ENCODE measurements around the gene MAN2B1.
A peak's percentile ranks its signal among the peaks of the same experiment; 100 is the strongest.
"Not testable (repeated sequence)": the region's sequence is repeated elsewhere in the genome, so short reads cannot be mapped to it uniquely, and the experiment has no call there.

The MAN2B1 gene

DNA sequence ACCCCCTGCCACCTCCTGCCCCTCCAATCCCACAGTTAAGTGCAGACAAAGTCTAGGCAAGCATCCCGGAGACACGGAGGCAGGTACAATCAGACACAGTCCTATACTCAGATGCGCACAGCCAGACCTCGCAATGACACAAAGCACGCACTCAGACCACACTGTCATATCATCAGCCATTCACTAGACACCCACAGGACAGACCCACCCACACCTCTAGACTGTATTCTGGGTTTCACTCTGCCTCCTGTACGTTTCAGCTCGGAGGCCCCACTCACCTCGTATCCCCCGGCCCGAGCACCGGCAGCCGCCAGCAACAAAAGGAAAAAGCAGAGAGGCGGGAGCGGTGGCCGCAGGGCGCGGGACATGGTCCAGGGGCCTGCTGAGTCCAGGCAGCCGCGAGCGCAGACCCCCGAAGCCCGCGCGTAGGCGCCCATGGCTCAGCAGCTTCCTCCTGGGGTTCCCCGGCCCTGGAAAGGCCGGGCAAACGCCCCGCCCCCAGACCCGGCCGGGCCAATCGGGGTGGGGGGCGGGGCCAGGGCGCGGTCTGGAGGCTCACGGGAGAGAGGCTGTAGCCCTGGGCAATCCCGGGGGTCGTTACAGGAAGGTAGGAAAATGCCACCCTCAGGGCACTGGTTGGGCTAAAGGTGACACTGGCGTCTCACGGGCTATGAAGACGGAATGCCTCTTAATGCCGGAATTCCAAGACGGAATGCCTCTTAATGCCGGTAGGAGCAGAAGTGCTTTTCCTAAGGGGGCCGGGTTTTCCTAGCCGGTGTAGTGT, at the start of gene MAN2B1, which contains the start of gene WDR83:
TSS of gene MAN2B1 (minus strand) at position 478 of the 784 bp plus-strand sequence. CDS start at position 437, 41 bp downstream.
TSS of gene WDR83 (plus strand) at position 543 of the 784 bp plus-strand sequence. CDS start 2,984 bp downstream, outside the sequence.
- peak; percentile 23 to 29 for DNase-seq (ENCODE audit: low read depth in 2 of 2)

DNA sequence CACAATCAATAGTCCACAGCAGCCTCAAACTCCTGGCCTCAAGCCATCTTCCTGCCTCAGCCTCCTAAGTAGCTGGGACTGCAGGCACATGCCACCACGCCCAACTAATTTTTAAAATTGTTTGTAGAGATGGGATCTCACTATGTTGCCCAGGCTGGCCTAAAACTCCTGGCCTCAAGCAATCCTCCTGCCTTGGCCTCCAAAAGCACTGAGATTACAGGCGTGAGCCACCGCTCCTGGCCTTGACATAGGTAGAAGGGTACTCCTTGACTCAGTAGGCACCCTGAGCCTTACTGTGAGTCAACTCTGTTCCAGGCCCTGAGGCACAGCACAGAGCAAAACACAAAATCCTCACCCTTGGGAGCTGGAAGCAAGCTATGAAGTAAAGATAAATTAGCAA, 49.4 kb upstream of the MAN2B1 start:
- no peak for DNase-seq (ENCODE audit: low read depth in 2 of 2)

DNA sequence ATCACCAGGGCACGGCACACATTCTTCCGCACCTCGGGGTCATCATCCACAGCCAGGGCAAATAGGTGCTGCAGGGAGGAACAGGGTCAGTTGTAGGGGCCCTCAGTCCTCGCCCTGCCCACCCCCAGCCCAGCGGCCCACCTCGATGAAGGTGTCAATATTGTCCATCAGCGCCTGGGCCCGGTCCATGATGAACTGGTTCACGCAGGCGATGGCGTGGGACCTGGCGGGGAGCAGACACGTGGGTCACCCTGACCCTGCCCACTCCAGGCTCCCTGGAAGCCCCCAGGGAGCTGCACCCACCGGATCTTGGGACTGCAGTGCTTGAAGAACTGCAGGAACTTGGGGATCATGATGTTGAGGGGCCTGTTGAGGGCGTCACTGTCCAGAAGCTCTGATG, 48.6 kb upstream of the MAN2B1 start:
- no peak for DNase-seq (ENCODE audit: low read depth in 2 of 2)

DNA sequence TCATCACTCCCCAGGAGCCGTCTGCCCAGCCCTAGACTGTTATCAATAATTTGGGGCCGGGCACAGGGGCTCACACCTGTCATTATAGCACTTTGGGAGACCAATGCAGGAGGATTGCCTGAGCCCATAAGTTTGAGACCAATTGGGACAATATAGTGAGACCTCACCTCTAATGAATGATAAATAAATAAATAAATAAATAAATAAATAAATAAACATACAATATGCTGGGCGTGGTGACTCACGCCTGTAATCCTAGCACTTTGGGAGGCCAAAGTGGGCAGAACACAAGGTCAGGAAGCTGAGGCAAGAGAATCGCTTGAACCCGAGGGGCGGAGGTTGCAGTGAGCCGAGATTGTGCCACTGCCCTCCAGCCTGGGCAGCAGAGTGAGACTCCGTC, 46.8 kb upstream of the MAN2B1 start:
- not testable (repeated sequence) for DNase-seq (ENCODE audit: low read depth in 2 of 2)

DNA sequence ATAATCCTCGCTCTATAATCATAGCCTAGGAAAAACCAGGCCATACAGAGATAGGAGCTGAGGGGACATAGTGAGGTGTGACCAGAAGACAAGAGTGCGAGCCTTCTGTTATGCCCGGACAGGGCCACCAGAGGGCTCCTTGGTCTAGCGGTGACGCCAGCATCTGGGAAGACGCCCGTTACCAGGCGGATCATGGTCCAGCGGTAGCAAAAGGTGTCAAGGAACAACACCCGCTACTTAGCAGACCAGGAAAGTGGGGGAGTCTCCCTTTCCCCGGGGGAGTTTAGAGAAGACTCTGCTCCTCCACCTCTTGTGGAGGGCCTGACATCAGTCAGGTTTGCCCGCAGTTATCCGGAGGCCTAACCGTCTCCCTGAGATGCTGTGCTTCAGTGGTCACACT, 45.5 kb upstream of the MAN2B1 start:
- not testable (repeated sequence) for DNase-seq (ENCODE audit: low read depth in 2 of 2)

DNA sequence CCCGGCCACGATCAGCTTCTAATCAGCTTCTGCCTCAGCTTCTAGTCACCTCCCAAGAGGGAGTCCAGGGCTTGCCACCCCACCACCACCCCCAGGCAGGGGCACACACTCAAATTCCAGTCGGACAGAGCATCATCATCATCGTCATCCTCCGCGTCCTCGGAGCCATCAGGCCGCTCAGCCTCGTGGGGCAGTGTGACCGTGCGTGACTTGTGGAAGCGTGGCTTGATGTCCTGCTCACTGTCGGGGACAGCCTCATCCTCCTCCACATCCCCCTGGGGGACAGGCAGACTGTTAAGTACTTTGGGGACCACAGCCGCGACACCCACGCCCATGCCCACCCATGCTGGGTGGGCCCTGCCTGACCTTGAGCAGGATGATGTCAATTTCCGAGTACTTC, 44.6 kb upstream of the MAN2B1 start:
- DNase-seq (ENCODE audit: low read depth in 2 of 2) = no peak

DNA sequence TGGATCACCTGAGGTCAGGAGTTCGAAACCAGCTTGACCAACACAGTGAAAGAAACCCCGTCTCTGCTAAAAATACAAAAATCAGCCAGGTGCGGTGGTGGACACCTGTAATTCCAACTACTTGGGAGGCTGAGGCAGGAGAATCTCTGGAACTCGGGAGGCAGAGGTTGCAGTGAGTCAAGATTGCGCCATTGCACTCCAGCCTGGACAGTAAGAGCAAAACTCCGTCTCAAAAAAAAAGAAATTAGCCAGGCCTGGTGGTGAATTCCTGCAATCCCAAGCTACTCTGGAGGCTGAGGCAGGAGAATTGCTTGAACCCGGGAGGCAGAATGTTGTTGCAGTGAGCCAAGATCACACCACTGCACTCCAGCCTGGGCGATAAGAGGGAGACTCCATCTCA, 42.1 kb upstream of the MAN2B1 start:
- DNase-seq (ENCODE audit: low read depth in 2 of 2) = no peak

DNA sequence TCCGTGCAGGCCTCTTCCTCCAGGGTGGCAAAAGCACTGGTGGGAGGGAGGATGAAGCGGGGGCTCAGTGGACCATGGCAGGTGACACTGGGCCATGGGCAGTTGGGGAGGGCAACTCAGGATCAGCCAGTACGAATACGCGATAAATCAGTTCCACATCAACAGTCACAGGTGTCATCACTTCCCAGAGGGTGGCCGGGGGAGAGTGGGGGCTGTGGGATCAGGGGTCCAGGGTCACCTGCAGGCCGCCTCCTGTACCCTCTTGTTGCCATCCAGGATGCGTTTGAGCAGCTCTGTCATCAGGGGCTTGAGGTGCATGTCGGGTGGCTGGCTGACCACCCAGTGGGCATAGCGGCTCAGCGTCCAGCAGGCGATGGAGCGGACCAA, 39.8 kb upstream of the MAN2B1 start:
- no peak for DNase-seq (ENCODE audit: low read depth in 2 of 2)

DNA sequence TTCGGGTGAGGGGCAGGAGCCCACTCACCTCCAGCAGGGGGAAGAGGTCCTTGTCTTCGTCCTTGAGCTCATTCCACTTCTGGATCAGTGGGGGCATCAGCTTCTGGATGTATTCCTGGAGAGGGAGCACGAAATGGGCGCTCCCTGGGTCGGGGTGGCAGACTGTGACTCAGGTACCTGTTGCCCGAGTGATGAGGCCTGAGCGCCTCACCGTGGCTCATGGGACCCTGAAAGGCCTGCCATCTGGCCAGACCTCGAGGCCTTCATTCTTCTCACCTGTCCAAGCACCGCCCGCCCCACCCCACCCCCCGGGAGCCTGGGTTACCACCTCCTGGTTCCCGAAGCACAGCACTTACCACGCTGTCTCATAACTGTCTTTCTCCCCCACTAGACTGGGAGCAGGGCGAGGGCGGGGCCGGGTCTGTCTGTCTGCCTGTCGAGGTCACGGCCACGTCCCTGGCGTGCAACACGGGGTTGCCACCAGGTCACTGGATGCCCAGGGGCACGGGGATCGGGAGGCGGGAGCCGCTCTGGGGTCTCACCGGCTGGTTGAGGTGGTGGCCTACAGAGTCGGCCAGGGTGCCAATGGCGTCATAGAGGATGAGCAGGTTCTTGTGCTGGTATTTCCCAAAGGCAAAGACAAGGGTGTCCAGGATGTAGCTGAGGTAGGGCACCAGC, 39.3 kb upstream of the MAN2B1 start:
- DNase-seq (ENCODE audit: low read depth in 2 of 2) = no peak

DNA sequence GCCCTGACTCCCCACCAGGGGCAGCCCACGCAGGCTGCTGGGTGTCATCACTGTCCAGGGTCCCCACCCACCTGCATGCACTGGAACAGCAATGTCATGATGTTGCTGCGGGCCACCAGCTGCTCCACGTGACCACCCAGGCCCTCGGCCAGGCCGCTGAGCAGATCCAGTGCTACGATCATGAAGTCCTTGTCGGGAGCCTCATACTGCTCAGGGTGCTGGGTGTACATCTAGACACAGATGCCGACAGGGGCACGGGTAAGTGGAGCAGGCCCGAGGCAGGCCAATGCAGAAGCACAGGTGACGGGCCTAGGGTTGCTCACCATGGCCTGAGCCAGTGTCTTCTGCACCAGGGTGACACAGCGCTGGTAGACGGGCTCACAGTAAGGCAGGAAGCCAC, 38.6 kb upstream of the MAN2B1 start:
- no peak for DNase-seq (ENCODE audit: low read depth in 2 of 2)

DNA sequence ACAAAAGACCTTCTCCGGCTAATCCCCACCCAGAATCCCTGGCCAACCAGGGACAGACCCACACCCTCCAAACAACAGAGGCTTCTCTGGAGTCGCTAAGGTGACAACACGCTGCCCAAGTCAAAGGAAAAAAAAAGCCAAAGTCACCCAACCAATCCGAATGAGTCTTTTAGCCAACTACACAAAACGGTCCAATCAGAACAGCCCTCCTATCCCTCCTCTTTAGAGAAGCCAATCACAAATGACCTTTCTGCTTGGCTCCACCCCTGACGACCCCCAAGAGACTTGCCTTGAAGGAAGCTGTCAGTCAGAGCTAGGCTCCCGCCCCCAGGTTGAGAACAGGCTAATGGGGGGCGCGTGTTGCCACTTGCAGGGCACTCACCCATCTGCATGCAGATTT, 36.5 kb upstream of the MAN2B1 start:
- DNase-seq (ENCODE audit: low read depth in 2 of 2) = no peak

DNA sequence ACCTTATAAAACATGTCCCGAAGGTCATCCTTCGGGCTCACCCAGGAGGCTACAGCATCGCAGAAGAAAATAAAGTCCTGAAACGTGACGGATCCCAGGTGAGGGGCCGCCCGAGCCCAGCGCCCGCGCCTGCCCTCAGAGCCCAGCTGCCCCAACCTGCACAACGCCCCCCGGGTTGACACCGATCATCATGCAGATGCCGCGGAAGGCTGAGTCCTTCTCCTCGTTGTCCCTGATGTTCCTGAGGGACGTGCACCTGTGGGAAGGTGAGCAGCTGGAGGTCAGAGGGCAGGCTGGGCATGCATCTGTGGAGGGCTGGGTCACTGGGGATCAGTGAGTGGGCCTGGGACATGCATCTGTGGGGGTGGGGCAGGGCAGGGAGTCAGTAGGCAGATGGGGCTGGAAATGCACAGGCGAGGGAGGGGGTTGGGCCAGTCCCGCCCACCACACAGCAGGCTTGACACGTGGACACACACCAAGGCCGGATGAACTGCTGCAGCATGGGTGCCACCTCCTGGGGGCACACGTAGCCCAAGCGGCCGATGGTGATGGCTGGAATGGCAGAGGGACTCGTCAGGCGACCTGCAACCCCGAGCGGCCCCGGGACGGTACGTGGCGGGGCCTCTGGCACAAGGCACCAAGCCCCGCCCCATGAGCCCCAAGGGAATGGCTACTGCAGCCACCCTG, 35.2 kb upstream of the MAN2B1 start:
- no peak for DNase-seq (ENCODE audit: low read depth in 2 of 2)

DNA sequence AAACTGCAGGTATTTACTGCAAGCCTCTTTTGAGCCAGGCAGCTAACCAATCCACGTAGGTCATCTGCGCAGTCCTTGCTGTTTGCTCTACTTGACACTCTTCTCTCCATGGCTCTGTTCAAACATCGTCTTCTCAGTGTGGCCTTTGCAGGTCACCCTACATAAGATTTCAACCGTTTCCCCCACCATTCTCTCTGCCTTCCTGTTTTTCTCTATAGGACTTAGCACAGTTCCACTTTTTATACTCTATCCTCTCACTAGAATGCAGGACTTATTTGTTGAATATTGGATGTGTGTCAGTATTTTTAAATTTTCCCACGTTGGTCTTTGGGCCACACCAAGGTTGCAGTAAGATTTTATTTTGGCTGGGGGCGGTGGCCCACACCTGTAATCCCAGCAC, 31.6 kb upstream of the MAN2B1 start:
- DNase-seq (ENCODE audit: low read depth in 2 of 2) = no peak

DNA sequence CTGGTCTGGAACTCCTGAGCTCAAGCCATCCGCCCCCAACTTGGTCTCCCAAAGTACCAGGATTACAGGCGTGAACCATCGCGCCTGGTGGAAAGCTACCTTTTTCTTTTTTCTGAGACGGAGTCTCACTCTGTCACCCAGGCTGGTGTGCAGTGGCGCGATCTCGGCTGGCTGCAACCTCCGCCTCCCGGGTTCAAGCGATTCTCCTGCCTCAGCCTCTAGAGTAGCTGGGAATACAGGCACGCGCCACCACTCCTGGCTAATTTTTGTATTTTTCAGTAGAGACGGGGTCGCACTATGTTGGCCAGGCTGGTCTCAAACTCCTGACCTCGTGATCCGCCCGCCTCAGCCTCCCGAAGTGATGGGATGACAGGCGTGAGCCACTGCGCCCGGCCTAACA, 30.9 kb upstream of the MAN2B1 start:
- not testable (repeated sequence) for DNase-seq (ENCODE audit: low read depth in 2 of 2)

DNA sequence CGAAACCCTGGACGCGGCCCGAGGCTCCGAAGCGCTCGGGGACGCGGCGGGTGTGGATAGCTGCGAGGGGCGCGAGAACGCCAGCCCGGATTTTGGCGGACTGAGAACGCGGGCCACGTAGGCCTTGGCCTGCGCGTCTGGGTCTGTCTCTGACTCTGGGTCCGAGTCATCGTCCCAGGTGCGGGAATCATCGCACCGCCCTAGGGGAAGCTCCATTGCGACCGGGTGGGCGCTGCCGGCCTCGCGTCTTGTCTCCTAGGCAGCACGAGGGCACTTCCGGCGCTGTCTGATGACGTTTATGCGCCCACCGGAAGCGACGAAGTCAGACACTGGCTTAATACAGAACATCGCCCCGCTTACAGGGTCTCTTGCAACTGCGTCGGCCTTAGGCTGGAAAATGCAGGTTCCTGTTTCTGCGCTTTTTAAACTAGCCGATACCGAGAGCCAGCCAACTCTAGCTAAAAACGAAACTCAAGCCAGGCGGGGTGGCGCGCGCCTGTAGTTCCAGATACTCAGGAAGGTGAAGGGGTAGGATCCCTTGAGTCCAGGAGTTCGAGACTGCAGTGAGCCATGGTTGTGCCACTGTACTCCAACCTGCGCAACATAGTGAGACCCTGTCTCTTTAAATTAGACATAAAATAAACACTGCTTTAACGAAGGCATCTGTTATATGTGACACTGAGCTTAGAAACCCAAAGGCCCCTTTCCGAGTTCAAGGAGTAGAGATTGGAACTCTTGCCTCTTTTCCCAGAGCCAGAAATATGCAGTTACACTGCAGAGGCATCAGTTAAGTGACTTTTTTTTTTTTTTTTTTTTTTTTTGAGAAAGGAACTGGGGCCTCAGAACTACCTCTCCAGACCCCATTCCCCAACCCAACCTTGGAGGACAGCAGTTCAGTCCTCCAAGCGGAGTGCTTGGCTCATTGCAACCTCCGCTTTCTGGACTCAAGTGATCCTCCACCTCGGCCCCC, 30.1 kb upstream of the MAN2B1 start, which contains the start of gene FBXW9:
TSS of gene FBXW9 (minus strand) at position 266 of the 970 bp plus-strand sequence. CDS start at position 216, 50 bp downstream.
- DNase-seq (ENCODE audit: low read depth in 2 of 2) = peak; percentile 90

DNA sequence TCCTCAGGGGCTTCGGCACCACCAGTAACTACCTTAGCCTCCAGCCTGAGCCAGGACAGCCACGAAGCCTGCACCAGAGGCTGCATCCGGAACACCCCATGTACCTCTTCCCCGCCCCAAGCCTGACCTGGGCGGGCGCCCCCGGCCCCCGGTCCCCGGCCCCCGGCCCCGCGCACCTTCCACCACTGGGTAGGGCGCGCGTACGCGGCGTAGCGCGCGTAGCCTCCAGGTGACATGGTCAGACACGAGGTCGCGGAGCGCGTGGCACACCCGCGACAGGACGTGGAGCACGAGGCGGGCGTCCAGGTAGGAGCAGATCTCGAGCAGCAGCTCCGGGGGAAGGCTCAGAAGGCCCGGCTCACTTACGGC, 29.4 kb upstream of the MAN2B1 start:
- no peak for DNase-seq (ENCODE audit: low read depth in 2 of 2)

DNA sequence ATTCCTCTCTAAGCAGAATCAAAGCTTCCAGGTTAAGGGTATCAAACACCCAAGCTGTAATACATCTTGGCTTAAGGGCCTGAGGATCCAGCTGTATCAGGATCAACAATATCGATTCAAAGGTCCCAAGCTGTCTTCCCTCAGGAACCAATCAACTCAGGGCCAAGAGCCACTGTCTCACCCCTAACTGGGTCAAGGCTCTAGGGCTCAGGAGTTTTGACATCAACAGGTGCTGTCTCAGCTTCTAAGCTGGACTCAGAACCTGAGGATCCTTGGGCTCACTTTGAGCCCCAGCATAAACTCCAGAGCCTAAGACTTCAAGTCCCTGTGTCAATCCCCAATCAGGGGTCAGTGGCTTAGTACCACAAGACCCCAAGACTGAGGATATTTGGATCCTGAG, 29.0 kb upstream of the MAN2B1 start:
- no peak for DNase-seq (ENCODE audit: low read depth in 2 of 2)

DNA sequence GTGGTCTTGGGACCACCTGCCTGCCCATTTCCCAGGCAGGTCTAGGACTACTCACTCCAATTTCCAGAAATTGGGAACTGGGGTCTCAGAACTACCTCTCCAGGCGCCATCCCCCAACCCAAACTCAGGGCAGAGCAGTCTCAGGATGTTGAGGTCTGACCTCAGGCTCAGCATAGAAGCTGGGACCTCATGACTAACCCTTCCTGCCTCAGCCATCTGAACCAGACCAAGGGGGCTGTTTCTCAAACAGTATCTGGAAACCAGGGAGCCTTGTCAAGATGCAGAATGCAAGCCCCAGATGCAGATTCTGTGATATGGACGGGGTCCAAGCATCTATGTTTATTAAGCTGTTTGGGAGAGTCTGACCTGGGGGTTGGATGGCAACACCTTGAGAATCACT, 28.6 kb upstream of the MAN2B1 start:
- no peak for DNase-seq (ENCODE audit: low read depth in 2 of 2)

DNA sequence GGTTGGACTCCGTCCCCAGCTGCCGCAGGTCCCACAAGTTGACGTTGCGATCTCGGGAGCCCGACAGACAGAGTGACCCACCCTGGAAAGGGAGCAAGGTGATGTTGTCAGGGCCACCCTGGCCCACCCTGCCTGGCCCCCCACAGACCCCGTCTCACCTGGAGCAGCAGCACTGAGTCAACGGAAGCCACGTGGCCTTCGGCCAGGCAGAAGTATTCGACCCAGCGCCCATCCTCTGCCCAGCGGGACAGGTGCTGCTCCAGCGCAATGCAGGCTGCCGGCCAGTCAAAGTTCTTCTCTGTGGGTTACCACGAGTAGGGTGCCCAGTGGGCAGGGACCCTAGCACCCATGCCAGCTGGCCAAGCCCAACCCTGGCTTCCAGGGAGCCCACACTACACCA, 28.1 kb upstream of the MAN2B1 start:
- DNase-seq (ENCODE audit: low read depth in 2 of 2) = no peak

DNA sequence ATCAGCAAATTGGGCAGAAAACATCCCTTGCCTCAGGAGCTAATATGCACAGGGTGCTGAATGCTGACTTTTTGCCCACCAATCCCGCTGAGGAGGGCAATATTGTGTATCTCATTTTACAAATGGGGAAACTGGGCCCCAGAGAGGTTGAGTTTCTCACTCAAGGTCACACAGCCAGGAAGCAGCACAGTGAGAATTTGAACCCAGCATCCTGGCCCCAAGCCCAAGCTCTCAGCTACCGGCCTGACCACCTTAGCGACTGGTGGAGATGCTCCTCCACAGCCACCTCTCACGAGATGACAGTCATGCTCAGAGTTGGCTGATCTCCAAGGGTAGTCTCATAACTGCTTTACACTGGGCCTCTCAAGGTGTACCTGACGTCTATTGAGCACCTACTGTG, 26.4 kb upstream of the MAN2B1 start:
- no peak for DNase-seq (ENCODE audit: low read depth in 2 of 2)

DNA sequence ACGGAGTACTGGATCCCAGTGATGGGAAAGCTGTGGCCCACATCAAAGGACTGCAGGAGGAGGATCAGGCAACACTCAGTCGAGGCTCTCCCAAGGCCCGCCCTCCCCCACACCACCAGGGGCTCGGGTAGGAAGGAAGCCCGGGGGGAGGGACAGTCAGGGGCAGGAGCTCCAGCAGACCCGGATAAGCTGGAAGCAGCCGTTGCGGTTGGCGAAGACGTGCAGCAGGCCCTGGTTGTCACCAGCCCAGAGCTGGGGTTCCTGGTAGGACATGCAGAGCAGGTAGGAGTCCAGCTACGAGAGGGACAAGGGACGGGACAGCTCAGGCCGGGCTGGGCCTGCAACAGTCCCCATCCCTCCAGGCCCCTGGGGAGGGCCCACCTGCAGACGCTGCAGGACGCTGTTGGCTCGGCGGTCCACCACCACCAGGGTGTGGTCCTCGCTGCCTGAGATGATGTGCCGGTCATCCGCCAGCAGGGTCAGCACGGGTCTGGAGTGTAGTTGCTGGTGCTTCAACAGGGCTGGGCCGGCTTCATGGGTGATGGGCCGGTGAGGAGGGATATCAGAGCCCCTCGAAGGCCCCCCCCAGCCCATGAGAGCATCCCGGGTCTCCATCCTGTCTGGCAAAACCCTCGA, 23.2 kb upstream of the MAN2B1 start:
- DNase-seq (ENCODE audit: low read depth in 2 of 2) = no peak
